NB4 (cell line): Measurements from ENCODE around the gene ATP8B2.

ENCODE experiments used
- DNase-seq: peaks from one replicate; pipeline ENCODE4 v3.0.0; 2010; ENCODE audit warnings: low read depth
- H3K4me3 ChIP-seq: one replicate; pipeline ENCODE4 v1.5.1; 2011; ENCODE audit warnings: mild to moderate bottlenecking, low read depth, low read length, moderate library complexity
- MYC ChIP-seq: IDR thresholded peaks from 2 replicates; pipeline ENCODE4 v1.6.1; 2011; ENCODE audit warnings: low read depth, low read length
- POLR2A ChIP-seq: IDR thresholded peaks from 2 replicates; pipeline ENCODE4 v1.6.1; 2011; ENCODE audit warnings: mild to moderate bottlenecking; ENCODE audit not compliant: insufficient read length; ENCODE audit errors: extremely low read depth
- TF ChIP-seq, protein P1 (sequence below): IDR thresholded peaks from one replicate; pipeline ENCODE4 v1.5.1; 2012; ENCODE audit warnings: low read depth, low read length
- TF ChIP-seq, protein P2 (sequence below): IDR thresholded peaks from 2 replicates; pipeline ENCODE4 v1.6.1; 2011; ENCODE audit warnings: low read depth, low read length

ATP8B2 gene

DNA sequence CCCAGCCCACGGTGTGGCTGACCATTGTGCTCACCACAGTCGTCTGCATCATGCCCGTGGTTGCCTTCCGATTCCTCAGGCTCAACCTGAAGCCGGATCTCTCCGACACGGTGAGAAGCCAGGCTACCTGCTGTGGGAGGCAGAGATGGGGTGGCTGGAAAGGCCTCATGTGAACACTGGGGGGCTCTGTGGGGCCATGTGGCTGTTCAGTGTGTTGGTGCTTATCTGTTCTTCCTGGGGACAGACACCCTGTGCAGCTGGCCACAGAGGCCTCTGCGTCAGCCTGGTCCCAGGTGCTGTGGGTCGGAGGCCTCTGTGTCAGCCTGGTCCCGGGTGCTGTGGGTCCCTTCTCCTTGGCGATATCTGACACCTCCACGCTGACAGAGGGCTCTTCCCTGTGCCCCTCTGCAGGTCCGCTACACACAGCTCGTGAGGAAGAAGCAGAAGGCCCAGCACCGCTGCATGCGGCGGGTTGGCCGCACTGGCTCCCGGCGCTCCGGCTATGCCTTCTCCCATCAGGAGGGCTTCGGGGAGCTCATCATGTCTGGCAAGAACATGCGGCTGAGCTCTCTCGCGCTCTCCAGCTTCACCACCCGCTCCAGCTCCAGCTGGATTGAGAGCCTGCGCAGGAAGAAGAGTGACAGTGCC lies 23.2 kb downstream of the ATP8B2 start:
- TF ChIP-seq POLR2A = no peak
- TF ChIP-seq, protein P1, sequence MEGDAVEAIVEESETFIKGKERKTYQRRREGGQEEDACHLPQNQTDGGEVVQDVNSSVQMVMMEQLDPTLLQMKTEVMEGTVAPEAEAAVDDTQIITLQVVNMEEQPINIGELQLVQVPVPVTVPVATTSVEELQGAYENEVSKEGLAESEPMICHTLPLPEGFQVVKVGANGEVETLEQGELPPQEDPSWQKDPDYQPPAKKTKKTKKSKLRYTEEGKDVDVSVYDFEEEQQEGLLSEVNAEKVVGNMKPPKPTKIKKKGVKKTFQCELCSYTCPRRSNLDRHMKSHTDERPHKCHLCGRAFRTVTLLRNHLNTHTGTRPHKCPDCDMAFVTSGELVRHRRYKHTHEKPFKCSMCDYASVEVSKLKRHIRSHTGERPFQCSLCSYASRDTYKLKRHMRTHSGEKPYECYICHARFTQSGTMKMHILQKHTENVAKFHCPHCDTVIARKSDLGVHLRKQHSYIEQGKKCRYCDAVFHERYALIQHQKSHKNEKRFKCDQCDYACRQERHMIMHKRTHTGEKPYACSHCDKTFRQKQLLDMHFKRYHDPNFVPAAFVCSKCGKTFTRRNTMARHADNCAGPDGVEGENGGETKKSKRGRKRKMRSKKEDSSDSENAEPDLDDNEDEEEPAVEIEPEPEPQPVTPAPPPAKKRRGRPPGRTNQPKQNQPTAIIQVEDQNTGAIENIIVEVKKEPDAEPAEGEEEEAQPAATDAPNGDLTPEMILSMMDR = peak; percentile 43
- TF ChIP-seq, protein P2, sequence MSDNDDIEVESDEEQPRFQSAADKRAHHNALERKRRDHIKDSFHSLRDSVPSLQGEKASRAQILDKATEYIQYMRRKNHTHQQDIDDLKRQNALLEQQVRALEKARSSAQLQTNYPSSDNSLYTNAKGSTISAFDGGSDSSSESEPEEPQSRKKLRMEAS = peak; percentile 61
- TF ChIP-seq MYC = 0 out of 2 replicates have a peak, but pooled peaks have one; percentile 12
- no peak overlapping the region for H3K4me3 ChIP-seq
- DNase-seq = peak; percentile 62

DNA sequence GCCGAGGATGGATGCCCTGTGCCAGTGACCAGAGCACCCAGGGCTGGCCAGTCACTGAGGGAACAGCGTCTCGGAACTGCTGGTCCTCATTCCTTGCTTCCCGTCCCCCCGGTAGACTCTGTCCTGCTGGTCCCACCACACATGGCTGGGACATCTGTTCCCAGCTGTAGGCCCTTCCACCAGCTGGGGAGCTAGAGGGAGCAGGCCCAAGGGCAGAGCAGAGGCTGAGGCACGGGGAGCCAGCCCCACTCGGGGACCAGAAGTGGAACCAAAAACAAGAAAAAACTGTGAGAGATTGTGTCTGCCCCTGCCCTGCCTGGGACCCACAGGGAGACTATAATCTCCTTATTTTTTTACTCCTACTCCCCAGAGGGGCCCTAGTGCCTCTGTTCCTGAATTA lies 23.8 kb downstream of the ATP8B2 start:
- no peak for TF ChIP-seq MYC
- TF ChIP-seq, protein P1 = no peak
- TF ChIP-seq, protein P2 = no peak
- no peak for TF ChIP-seq POLR2A
- H3K4me3 ChIP-seq = no peak overlapping the region
- no peak for DNase-seq

DNA sequence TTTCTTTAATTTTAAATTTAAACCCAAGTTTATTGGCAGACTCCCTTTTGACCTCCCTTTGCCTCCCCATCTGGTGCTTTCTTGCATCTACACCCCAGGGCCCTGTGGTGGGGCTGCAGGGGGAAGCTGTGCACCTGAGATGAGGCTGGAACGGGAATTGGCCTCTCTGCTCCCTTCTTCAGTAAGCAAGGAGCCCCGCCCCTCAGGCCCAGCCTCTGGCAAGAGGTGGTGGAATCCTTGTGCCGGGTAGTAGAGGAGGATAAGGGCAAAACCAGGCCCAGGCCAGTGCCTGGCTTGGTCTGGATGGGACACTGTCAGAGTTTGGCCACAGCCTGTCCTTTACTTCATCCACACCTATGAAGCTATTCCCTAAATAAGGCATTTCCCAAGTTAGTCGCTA lies 25.1 kb downstream of the ATP8B2 start:
- H3K4me3 ChIP-seq = no peak overlapping the region

DNA sequence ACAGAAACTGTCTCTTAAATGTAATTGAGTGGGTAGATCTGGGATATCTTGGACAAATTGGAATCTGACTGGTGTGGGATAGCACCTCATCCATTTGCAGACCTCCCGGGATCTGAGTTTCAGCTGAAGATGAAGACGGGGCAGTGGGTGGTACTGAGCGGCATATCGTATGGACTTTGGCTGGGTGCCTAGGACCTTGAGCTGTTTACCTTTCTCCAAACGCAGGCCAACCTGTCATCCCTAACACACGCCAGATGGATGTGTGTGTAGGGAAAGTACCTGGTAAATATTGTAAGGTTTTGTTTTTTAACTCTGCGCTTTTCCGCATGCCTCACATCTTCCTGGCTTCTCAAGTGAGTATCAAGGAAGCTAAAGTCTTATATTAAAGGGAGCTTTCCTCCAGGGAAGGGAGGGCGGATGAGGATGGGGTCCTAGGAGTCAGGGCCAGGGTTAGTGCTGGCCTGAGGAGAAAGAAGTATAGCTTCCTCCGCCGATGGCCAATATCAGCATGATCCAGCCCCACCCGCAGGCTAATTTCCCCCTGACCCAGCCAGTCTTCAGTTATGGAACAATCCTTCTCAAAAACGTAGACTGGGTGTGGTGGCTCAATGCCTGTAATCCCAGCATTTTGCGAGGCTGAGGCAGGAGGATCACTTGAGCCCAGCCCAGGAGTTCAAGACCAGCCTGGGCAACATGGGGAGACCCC lies 26.2 kb downstream of the ATP8B2 start:
- TF ChIP-seq, protein P1 = no peak
- TF ChIP-seq POLR2A = no peak
- no peak for TF ChIP-seq MYC
- DNase-seq = no peak
- no peak overlapping the region for H3K4me3 ChIP-seq

More for the DNA sequence above, 25.1 kb downstream of the ATP8B2 start:
- TF ChIP-seq MYC (no peak), POLR2A (no peak)
- no peak for DNase-seq

DNA sequence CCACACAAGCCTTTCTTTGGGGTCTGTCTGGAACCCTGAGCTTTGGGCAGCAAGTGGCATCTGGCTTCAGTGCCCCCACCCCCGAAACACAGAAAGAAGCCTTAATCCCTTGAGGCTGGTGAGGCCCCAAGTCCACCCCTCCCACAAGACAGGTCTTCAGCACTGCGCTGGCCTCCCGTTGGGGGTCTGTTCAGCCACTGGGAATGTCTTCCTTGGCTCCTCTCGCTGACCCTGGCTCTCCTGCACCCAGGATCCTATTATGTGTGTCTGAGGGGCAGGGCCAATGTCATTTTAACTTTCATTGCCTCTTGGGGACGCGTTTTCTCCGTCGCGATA lies 26.9 kb downstream of the ATP8B2 start:
- DNase-seq = no peak
- TF ChIP-seq, protein P2 = no peak
- no peak for TF ChIP-seq POLR2A
- no peak for TF ChIP-seq MYC
- TF ChIP-seq, protein P1 = no peak
- H3K4me3 ChIP-seq = peak overlapping the region; percentile 42

DNA sequence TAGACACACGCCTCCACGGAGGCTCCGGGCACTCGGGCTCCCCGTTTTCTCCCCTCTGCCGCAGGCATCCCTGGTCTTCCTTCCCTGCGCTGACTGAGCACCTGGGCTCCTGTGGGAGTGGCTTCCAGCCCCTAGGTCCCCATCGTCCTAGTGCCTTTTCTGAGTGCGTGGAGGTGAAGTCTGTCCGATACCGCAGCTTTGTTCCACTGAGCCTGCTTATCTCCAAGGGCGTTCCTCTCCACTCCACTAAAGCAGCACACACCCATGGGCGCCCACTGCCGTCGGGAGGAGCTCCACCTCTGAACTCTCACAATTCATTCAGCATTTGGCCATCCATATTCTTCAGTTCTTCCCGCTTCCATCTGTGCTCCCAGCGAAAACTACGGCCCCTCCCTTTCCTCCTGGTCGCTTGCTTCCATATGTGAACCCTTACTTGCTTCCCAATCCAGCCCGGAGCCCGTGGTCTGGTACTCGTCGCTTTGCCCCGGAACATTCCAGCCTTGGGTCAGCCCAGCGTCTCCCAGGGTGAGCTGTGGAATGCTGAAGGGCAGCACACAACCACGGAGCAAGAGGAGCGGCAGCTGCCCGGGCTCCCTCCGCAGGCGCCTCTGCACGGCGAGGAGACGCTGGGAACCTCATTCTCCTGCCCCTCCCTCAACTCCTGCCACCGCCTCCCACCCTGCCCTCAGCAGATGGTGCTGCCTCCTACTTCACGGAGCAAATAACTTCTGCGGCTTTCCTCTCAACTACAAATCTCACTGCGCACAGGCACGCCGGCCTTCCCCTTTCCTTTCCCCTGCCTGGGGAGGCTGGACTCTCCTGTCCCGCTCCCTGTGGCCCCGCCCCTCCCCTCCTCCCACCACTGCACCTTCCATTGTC lies 27.5 kb downstream of the ATP8B2 start:
- peak; percentile 80 for DNase-seq
- peak overlapping the region; percentile 42 for H3K4me3 ChIP-seq
- TF ChIP-seq MYC (no peak), POLR2A (no peak)
- TF ChIP-seq, protein P2 = no peak
- TF ChIP-seq, protein P1 = no peak
